ENCODE results near the gene PPFIA1. TPM values are rescaled to one million over a fixed set of nuclear protein-coding genes. Genes with fewer than 3 reads are reported as not detected.
A peak's percentile ranks its signal among the peaks of the same experiment; 100 is the strongest.

The PPFIA1 gene
- total and polyA plus RNA-seq, 2 of the 8 experiments (the other 6 are each of a cell fraction or from before 2014, with no cell fraction given): 44.3 to 73.5 TPM

DNA sequence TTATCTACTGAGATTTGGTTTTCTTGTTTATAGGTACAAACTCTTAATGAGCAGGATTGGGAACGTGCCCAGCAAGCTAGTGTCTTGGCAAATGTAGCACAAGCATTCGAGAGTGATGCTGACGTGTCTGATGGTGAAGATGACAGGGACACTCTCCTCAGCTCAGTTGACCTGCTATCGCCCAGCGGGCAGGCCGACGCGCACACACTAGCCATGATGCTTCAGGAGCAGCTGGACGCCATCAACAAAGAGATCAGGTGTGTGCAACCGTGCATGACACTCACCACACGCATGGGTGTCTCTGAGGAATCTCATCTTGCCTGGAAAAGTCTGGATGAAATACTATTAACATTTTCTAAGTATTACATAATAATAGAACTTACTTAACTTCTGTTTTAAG, 73.1 kb downstream of the PPFIA1 start:
- peaks cover 0 to 6% of the 10 kb centered on the region in 2 experiments for H4K20me1 ChIP-seq (replicated peaks in 1 of 2; ENCODE audit: control insufficient read depth in 1 of 2, insufficient read depth in 2 of 2, low read length in 2 of 2)
- H4K8ac ChIP-seq (ENCODE audit: extremely low read depth, insufficient read depth, low read length): no peak overlapping the region
- H3K36me3 ChIP-seq (ENCODE audit: control insufficient read depth in 2 of 4, insufficient read depth in 4 of 4, low read length in 3 of 4): peaks cover 23 to 58% (median 56%) of the 10 kb centered on the region in 4 experiments
- no peak overlapping the region for H3K27ac ChIP-seq (ENCODE audit: low read depth, low read length)
- H2BK120ac ChIP-seq (replicated peaks; ENCODE audit: low read depth, low read length): no peak overlapping the region
- WGBS, 2 experiments (ENCODE audit: extremely low coverage in 1 of 2, insufficient coverage in 1 of 2, insufficient read length in 1 of 2, insufficient replicate concordance in 2 of 2, low coverage in 1 of 2, low lambda C conversion rate in 2 of 2, missing lambda C conversion rate in 1 of 2): 96% methylated on average over 11 of the region's 11 CpGs; no CpG with 5 or more reads in 1 of the 2 experiments
- H3K79me1 ChIP-seq (ENCODE audit: low read depth, low read length): no peaks in the 10 kb centered on the region
- ChIA-PET POLR2A (ENCODE audit: partially characterized antibody) (interaction anchor here (1.0 kb wide), 1 partner anchor 13 kb away, joined by 3 read pairs; no protein-coding TSS in a partner anchor), CTCF (ENCODE audit: partially characterized antibody) (interaction anchor here (0.7 to 2.2 kb wide), 2 partner anchors 11 to 12 kb away, joined by 3 to 9 read pairs; no protein-coding TSS in a partner anchor)
- no peak overlapping the region for H2BK20ac ChIP-seq (ENCODE audit: low read length)
- no peak overlapping the region for H4K5ac ChIP-seq (ENCODE audit: insufficient read length, low read depth, low read length)
- H3K4me1 ChIP-seq (replicated peaks in 1 of 4; ENCODE audit: control insufficient read depth in 3 of 4, insufficient read depth in 4 of 4, low read length in 3 of 4): no peaks in the 10 kb centered on the region
- TF ChIP-seq, protein P1, sequence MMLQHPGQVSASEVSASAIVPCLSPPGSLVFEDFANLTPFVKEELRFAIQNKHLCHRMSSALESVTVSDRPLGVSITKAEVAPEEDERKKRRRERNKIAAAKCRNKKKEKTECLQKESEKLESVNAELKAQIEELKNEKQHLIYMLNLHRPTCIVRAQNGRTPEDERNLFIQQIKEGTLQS (IDR thresholded peaks at IDR 0.05; ENCODE audit: insufficient read depth, low read depth, low read length): no peak
- TF ChIP-seq SRF (IDR thresholded peaks at IDR 0.05; ENCODE audit: low read depth, low read length) (no peak), SIX5 (IDR thresholded peaks at IDR 0.05; ENCODE audit: low read depth, low read length) (no peak), CBX8 (IDR thresholded peaks at IDR 0.05; ENCODE audit: borderline replicate concordance, low read depth, low read length) (no peak), SP2 (IDR thresholded peaks at IDR 0.05; ENCODE audit: low read length) (no peak), SUZ12 (IDR thresholded peaks at IDR 0.05; ENCODE audit: low read length) (no peak), CBX5 (IDR thresholded peaks at IDR 0.05; ENCODE audit: low read depth, low read length) (no peak), EGR1 (IDR thresholded peaks at IDR 0.05; ENCODE audit: borderline replicate concordance, low read depth, low read length) (no peak)
- TF ChIP-seq, protein P2, sequence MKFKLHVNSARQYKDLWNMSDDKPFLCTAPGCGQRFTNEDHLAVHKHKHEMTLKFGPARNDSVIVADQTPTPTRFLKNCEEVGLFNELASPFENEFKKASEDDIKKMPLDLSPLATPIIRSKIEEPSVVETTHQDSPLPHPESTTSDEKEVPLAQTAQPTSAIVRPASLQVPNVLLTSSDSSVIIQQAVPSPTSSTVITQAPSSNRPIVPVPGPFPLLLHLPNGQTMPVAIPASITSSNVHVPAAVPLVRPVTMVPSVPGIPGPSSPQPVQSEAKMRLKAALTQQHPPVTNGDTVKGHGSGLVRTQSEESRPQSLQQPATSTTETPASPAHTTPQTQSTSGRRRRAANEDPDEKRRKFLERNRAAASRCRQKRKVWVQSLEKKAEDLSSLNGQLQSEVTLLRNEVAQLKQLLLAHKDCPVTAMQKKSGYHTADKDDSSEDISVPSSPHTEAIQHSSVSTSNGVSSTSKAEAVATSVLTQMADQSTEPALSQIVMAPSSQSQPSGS (IDR thresholded peaks at IDR 0.05; ENCODE audit: low read length): no peak
- TF ChIP-seq, protein P3, sequence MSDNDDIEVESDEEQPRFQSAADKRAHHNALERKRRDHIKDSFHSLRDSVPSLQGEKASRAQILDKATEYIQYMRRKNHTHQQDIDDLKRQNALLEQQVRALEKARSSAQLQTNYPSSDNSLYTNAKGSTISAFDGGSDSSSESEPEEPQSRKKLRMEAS (IDR thresholded peaks at IDR 0.05): no peak
- no peak overlapping the region for H3K18ac ChIP-seq (ENCODE audit: extremely low read depth, low read length)
- no peak overlapping the region for H4K91ac ChIP-seq (replicated peaks; ENCODE audit: insufficient read length, low read length)
- H2BK5ac ChIP-seq (ENCODE audit: low read depth, low read length): no peak overlapping the region
- H3K4me2 ChIP-seq (ENCODE audit: insufficient read depth in 1 of 2, low read depth in 2 of 2, low read length in 2 of 2): no peak overlapping the region
- H3K14ac ChIP-seq (ENCODE audit: insufficient read length): no peak overlapping the region
- H3K56ac ChIP-seq (replicated peaks; ENCODE audit: insufficient read length, low read depth, low read length): no peak overlapping the region
- no peak overlapping the region for H2BK15ac ChIP-seq (ENCODE audit: low read length)
- H3K9me3 ChIP-seq (ENCODE audit: insufficient read depth in 2 of 2, low read depth in 1 of 2, low read length in 1 of 2): no peaks in the 10 kb centered on the region
- H3K27me3 ChIP-seq (replicated peaks in 1 of 4; ENCODE audit: control insufficient read depth in 3 of 4, extremely low read depth in 1 of 4, insufficient read depth in 3 of 4, low read length in 3 of 4): no peaks in the 10 kb centered on the region
- H3K79me2 ChIP-seq (ENCODE audit: control insufficient read depth in 1 of 2, insufficient read depth in 2 of 2, low read length in 2 of 2): no peaks in the 10 kb centered on the region
- H3K23ac ChIP-seq (ENCODE audit: insufficient read length): no peak overlapping the region
- H2AFZ ChIP-seq (ENCODE audit: low read length): no peak overlapping the region
- no peak overlapping the region for H3K4me3 ChIP-seq (ENCODE audit: extremely low read depth in 1 of 4, insufficient read depth in 2 of 4, low read depth in 3 of 4, low read length in 4 of 4)
- peak overlapping the region; percentile 67 for H3K4ac ChIP-seq (replicated peaks; ENCODE audit: insufficient read length, low read depth, low read length)
- H2AK5ac ChIP-seq (ENCODE audit: low read depth, low read length): no peak overlapping the region
- DNase-seq (ENCODE audit: low read depth in 1 of 2, low spot score in 2 of 2) (no peak), FAIRE-seq (no peak)
- no peaks in the 10 kb centered on the region for H3K23me2 ChIP-seq (ENCODE audit: low read depth, low read length)
- H2BK12ac ChIP-seq (ENCODE audit: low read depth, low read length): no peak overlapping the region
- H3K9ac ChIP-seq (replicated peaks in 1 of 4; ENCODE audit: extremely low read depth in 1 of 4, low read depth in 3 of 4, low read length in 3 of 4): no peak overlapping the region

Measured in H1 (cell line).